Activated T-helper 9 cell treated with anti-CD3 and anti-CD28 coated beads, Interleukin-2, amount 50 U/mL, for 16 hours (primary cell): ENCODE data around the gene HAO2.

ENCODE experiments used
- DNase-seq: peaks from one replicate; pipeline ENCODE4 v3.0.0-alpha.2; 2020; ENCODE audit warnings: low read depth

HAO2 gene

GRCh38 chr1:119380983-119381662 is 12.5 kb downstream of the HAO2 start:
- DNase-seq: no peak

DNA sequence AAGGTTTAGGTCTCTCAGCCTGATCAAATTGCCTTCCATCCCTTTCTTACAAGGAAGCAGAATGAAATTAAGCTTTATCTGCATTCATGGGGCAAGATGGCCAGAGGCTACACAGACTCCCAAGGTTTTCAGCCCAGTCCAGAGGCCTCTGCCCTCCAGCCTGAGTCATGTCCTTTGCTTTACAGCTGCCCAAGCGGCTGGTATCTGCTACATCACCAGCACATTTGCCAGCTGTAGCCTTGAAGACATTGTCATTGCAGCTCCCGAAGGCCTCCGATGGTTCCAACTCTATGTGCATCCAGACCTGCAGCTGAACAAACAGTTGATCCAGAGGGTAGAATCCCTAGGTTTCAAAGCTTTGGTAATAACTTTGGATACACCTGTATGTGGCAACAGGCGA is 16.0 kb downstream of the HAO2 start:
- no peak for DNase-seq

GRCh38 chr1:119385650-119386049 is 17.1 kb downstream of the HAO2 start:
- DNase-seq: no peak

DNA sequence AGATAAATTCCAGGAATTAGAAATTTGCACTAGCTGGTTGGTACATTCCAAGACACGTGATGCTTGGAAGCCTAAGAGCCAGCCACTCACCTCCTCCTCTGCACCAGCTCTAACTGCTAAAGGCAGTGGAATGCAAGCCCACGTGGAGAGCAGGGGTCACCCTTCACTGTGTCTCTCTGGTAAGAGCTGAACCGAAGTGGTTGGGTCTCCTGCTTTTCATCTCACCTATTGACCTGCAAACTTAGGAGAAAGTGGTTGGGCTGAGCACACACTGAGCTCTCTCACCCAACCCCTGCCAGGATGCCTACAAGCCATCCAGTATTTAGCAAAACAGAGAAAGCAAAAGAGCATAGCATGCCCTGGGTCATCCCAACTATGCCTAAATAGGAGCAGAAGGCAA is 19.3 kb downstream of the HAO2 start:
- DNase-seq: no peak

- no peak for DNase-seq
Measured at GRCh38 chr1:119388450-119388849, 19.9 kb downstream of the HAO2 start.

GRCh38 chr1:119390526-119390925 is 21.9 kb downstream of the HAO2 start:
- no peak for DNase-seq

GRCh38 chr1:119391749-119392148 is 23.2 kb downstream of the HAO2 start:
- no peak for DNase-seq

GRCh38 chr1:119394085-119394484 is 25.5 kb downstream of the HAO2 start:
- DNase-seq: no peak

DNA sequence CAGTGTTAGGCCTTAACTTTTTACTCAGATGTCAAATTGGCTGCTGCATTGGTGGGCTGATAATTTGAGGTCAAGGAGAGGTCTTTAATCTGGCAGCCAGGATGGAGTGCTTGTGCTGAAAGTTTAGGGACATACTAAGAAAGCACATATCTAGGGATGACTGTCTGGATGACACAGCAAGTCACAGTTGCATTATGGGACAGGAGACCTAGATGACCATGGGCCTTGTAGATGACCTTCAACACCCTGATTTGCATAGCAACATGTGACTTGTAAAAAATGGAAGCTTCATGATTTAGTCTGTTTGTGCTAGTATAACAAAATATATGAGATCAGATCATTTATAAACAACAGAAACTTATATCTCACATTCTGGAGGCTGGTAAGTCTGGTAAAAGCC is 28.4 kb downstream of the HAO2 start:
- no peak for DNase-seq

DNA sequence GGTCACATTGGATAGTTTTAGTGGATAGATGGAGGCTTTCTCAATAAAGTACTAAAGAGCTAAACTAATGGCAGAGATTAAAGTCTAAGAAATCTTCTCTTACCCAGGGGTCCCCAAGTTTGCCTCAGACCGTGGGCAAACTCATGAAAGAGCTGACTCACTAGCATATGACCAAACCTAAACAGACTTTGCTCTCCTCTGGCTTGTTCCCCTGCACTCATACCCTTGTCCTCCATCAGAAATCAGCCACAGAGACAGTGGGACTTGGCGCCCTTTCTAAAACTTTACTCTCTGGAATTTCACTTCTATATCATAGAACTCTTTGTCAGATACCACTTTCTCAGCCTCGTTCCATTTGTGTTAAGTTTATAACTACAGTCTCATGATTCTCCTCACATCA is 29.4 kb downstream of the HAO2 start:
- no peak for DNase-seq

- no peak for DNase-seq
Measured at GRCh38 chr1:119404736-119405135, 36.2 kb downstream of the HAO2 start.

DNA sequence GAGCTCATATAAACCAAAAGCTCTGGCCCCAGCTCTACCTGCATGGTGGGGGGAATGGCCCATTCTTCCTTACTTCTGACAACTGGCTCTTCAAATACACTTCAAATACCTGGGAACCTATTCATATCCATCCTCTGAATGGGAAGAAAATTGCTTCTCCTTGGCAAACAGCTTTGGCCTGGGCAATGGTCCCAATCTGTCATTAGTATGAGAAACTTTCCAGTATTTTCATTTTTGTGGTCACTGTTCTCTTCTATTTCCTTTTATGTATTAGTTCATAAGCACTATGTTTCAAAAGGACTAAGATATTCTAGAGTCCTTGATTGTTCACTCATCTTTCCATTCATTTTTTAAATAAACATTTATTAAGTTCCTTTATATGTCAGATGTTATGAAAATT is 41.1 kb downstream of the HAO2 start:
- DNase-seq: no peak

GRCh38 chr1:119410961-119411360 is 42.4 kb downstream of the HAO2 start:
- DNase-seq: no peak

DNA sequence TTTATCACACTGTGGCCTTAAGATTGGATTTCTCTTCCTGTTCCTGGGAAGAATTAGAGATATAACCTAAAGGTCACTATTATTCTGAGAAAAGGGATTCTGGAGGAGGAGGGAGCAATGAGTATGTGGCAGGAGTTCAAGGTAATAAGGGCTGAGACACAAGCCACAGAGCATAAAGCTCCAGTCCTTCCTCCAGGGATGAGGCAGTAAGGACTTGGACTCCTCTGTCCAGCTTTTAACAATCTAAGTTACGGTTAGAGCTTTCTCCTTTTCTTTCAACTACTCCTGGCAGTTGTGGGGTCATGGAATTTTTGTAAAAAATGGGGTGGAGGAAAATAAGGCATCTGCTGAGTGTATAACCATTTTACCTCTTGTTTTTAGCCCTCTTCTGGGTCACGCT is 46.4 kb downstream of the HAO2 start, which contains the start of gene HSD3B2:
Gene HSD3B2, plus strand, starts transcription at position 201 of the 400 bp plus-strand sequence. CDS start 270 bp downstream, outside the sequence.
- DNase-seq: no peak

GRCh38 chr1:119416006-119416640 is 47.5 kb downstream of the HAO2 start:
- no peak for DNase-seq

GRCh38 chr1:119419109-119419508 is 50.5 kb downstream of the HAO2 start:
- no peak for DNase-seq

DNA sequence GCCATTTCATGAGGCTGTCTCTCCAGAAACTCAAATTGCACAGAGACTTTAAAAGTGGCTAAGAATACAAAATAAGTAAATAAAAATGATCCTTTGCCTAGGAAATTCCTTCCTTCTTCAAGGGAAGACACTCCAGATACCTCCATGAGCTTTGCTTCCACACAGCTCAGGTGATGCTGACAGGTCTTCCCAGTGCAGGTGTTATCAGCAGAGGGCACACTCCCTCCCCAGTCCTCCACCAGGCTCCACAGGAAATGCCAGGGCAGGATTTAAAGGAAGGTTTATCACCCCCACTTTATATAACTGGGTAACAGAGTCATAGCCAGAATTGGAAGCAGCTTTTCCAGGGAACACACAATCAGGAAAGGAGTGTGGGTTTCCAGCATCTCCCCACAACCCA is 52.1 kb downstream of the HAO2 start:
- no peak for DNase-seq

DNA sequence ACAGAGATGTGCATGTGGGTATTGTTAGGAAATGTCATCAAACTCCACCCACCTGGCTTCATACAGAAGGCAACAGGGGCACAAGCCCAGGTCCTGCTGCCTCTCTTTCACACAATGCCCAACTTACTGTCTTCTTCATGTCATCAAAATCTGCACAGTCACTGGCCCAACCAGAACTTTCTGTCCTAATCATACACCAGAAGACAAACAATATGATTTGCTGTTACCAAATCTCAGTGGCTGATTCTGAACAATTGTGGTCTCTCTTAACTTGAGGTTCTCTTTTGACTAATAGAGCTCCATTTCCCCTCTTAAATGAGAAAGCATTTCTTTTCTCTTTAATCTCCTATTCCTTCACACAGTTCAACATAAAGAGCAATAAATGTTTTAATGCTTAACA is 54.0 kb downstream of the HAO2 start:
- DNase-seq: no peak

- DNase-seq: no peak
Measured at GRCh38 chr1:119428991-119429390, 60.4 kb downstream of the HAO2 start.

DNA sequence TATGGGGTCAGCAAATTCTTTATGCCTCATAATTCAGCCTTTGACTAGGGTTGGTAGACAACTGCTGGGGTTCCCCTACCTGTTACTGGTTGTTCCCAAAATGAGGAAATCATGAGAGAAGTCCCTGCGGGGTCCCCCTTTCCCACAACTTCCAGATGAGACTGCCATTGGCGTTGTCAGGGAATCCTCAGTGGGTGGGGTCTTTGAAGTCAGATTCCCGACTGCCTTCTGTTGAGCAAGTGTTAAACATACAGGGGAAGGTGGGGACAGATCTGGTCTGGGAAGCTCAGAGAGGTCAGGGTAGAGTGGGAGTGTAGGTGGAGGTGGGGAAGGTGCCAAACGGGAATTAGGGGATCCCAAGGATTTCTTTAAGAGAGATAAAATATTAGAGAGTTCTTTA is 61.1 kb downstream of the HAO2 start:
- no peak for DNase-seq

DNA sequence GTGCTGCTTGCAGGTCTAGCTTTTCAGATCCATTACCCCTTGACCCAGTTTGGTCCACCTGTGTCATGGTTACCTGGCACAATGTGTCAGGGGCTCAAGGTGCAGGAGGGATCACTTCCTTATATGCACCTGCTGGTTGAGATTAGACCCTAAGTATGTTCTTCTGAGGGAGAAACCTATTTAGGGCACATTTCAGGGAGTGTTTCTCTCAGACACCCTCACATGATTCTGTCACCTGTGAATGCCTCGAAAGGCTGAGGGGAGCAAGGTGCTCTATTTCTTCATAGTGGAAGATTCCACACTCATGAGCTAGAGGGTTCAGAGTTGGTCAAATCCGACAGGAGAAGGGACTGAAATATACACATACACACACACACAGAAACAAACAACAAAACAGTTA is 61.9 kb downstream of the HAO2 start:
- DNase-seq: no peak

DNA sequence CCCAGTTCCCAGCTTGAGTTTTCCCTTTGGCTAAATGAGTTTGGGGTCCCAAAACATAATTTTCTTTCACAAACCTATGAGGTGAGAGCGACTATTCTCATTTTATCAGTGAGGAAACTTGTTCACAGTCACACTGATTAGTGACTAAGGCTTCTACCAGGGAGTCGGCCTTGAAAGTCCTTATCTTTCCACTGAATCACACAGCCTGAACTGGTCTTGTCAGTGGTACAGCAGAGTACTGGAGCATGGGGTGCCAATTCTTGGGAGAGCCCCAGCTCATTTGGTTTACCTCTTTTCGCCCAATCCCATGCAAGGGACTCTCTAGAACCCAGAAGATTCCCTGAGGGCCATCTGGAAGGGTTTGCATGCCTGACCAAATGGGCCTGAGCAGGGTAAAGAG is 63.3 kb downstream of the HAO2 start:
- DNase-seq: no peak

DNA sequence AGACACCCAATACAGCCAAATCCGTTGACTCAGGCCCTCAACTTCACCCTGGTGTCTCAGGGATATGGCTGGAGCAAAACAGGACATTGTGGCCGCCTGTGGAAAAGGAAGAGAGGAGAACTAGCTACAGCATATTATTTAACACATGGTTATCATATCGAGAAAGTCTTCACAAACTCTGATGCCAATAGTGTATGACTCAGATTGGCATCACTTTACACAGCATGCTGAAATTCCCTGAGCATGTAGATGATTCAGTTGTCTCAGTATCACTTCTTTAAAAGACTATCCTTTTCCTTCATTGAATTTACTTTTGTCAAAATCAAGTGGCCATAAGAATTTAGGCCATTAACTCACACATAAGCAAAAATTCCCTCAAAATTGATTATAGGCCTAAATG is 66.5 kb downstream of the HAO2 start:
- no peak for DNase-seq

DNA sequence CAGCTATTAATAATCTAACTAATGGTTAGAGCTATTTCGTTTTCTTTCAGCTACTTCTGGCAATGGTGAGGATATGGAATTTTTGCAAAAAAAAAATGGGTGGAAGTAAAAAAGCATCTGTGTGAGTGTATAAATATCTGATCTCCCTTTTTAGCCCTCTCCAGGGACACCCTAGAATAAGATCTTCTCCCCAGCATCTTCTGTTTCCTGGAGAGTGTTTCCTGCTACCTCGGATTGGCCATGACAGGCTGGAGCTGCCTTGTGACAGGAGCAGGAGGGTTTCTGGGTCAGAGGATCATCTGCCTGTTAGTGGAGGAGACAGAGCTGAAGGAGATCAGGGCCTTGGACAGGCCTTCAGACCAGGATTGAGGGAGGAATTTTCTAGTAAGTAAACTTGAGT is 70.2 kb downstream of the HAO2 start:
- DNase-seq: no peak
